ENCODE results near the gene FUNDC1.
"Not testable (repeated sequence)": the region's sequence is repeated elsewhere in the genome, so short reads cannot be mapped to it uniquely, and the experiment has no call there.

Gene FUNDC1

GRCh38 chrX:44542567-44543325 lies at the start of gene FUNDC1:
Gene FUNDC1 (minus strand): TSS chrX:44542859. CDS start chrX:44542832, 27 bp downstream.
- Mint-ChIP-seq H3K4me3 (peak within 1 kb of the TSS; percentile 91 to 93), H3K4me1 (peaks cover 10 to 18% of the 10 kb centered on the region in 2 donors), H3K27me3 (no peaks in the 10 kb centered on the region), H3K27ac (peak within 1 kb of the TSS; percentile 89), H3K9me3 (no peaks in the 10 kb centered on the region), H3K36me3 (peaks cover 0 to 12% of the 10 kb centered on the region in 2 donors)
- DNase-seq (peak; percentile 96), ATAC-seq (replicated peaks) (peak; percentile 96 to 98)

GRCh38 chrX:44585866-44586265 lies 43.2 kb upstream of the FUNDC1 start:
- Mint-ChIP-seq H3K4me3 (no peak overlapping the region), H3K9me3 (peaks cover 0 to 5% of the 10 kb centered on the region in 2 donors), H3K27ac (no peak overlapping the region), H3K36me3 (no peaks in the 10 kb centered on the region), H3K4me1 (no peaks in the 10 kb centered on the region), H3K27me3 (peaks cover 0 to 5% of the 10 kb centered on the region in 2 donors)
- no peak for DNase-seq
- no peak for ATAC-seq (replicated peaks)

GRCh38 chrX:44580466-44580865 lies 37.8 kb upstream of the FUNDC1 start:
- Mint-ChIP-seq H3K27ac (no peak overlapping the region), H3K27me3 (peaks cover 0 to 5% of the 10 kb centered on the region in 2 donors), H3K9me3 (peaks cover 0 to 5% of the 10 kb centered on the region in 2 donors), H3K4me1 (no peaks in the 10 kb centered on the region), H3K4me3 (no peak overlapping the region), H3K36me3 (no peaks in the 10 kb centered on the region)
- ATAC-seq (replicated peaks) (no peak), DNase-seq (no peak)

GRCh38 chrX:44572340-44572938 lies 29.8 kb upstream of the FUNDC1 start:
- ATAC-seq (replicated peaks): no peak
- Mint-ChIP-seq H3K9me3 (peaks cover 8 to 10% of the 10 kb centered on the region in 2 donors), H3K27me3 (no peaks in the 10 kb centered on the region), H3K27ac (no peak overlapping the region), H3K4me3 (no peak overlapping the region), H3K4me1 (no peaks in the 10 kb centered on the region), H3K36me3 (peaks cover 2 to 4% of the 10 kb centered on the region in 2 donors)
- DNase-seq: no peak

GRCh38 chrX:44570522-44570921 lies 27.9 kb upstream of the FUNDC1 start:
- no peaks in the 10 kb centered on the region for H3K4me1 Mint-ChIP-seq
- peaks cover 8 to 10% of the 10 kb centered on the region in 2 donors for H3K9me3 Mint-ChIP-seq
- peaks cover 2 to 4% of the 10 kb centered on the region in 2 donors for H3K36me3 Mint-ChIP-seq
- ATAC-seq (replicated peaks) (no peak), DNase-seq (no peak)
- H3K4me3 Mint-ChIP-seq: no peak overlapping the region
- no peak overlapping the region for H3K27ac Mint-ChIP-seq
- peaks cover 0 to 5% of the 10 kb centered on the region in 2 donors for H3K27me3 Mint-ChIP-seq

- DNase-seq (no peak), ATAC-seq (replicated peaks) (no peak)
- Mint-ChIP-seq H3K4me1 (no peaks in the 10 kb centered on the region), H3K27me3 (peaks cover 0 to 5% of the 10 kb centered on the region in 2 donors), H3K36me3 (peaks cover 2 to 4% of the 10 kb centered on the region in 2 donors), H3K9me3 (peaks cover 8 to 10% of the 10 kb centered on the region in 2 donors), H3K4me3 (no peak overlapping the region), H3K27ac (no peak overlapping the region)
These were observed 26.5 kb upstream of the FUNDC1 start for GRCh38 chrX:44569122-44569521.

- H3K4me1 Mint-ChIP-seq: no peaks in the 10 kb centered on the region
- peaks cover 8 to 10% of the 10 kb centered on the region in 2 donors for H3K9me3 Mint-ChIP-seq
- H3K27me3 Mint-ChIP-seq: peaks cover 0 to 5% of the 10 kb centered on the region in 2 donors
- DNase-seq (no peak), ATAC-seq (replicated peaks) (no peak)
- H3K27ac Mint-ChIP-seq: no peak overlapping the region
- no peak overlapping the region for H3K4me3 Mint-ChIP-seq
- H3K36me3 Mint-ChIP-seq: peaks cover 2 to 4% of the 10 kb centered on the region in 2 donors
These were observed 25.5 kb upstream of the FUNDC1 start for GRCh38 chrX:44568196-44568595.

GRCh38 chrX:44561896-44562295 lies 19.2 kb upstream of the FUNDC1 start:
- not testable (repeated sequence) for H3K36me3 Mint-ChIP-seq; DNase-seq; H3K27ac Mint-ChIP-seq; H3K9me3 Mint-ChIP-seq; H3K4me3 Mint-ChIP-seq; H3K4me1 Mint-ChIP-seq; ATAC-seq (replicated peaks)
- H3K27me3 Mint-ChIP-seq: peaks cover 0 to 14% of the 10 kb centered on the region in 2 donors

- peaks cover under 1 to 1% of the 10 kb centered on the region in 2 donors for H3K4me1 Mint-ChIP-seq
- H3K27ac Mint-ChIP-seq: no peak overlapping the region
- DNase-seq (no peak), ATAC-seq (replicated peaks) (no peak)
- no peak overlapping the region for H3K4me3 Mint-ChIP-seq
- H3K36me3 Mint-ChIP-seq: no peaks in the 10 kb centered on the region
- H3K9me3 Mint-ChIP-seq: no peaks in the 10 kb centered on the region
- H3K27me3 Mint-ChIP-seq: peaks cover 0 to 16% of the 10 kb centered on the region in 2 donors
These were observed 7.9 kb upstream of the FUNDC1 start for GRCh38 chrX:44550563-44550962.

- ATAC-seq (replicated peaks); H3K27ac Mint-ChIP-seq; DNase-seq; H3K4me3 Mint-ChIP-seq; H3K36me3 Mint-ChIP-seq; H3K27me3 Mint-ChIP-seq; H3K9me3 Mint-ChIP-seq: not testable (repeated sequence)
- H3K4me1 Mint-ChIP-seq: peaks cover 10 to 13% of the 10 kb centered on the region in 2 donors
These were observed 2.8 kb upstream of the FUNDC1 start for GRCh38 chrX:44545454-44545853.

- peaks cover 10 to 17% of the 10 kb centered on the region in 2 donors for H3K4me1 Mint-ChIP-seq
- no peak overlapping the region for H3K4me3 Mint-ChIP-seq
- DNase-seq (no peak), ATAC-seq (replicated peaks) (no peak)
- H3K9me3 Mint-ChIP-seq: no peaks in the 10 kb centered on the region
- no peaks in the 10 kb centered on the region for H3K27me3 Mint-ChIP-seq
- peaks cover 0 to 7% of the 10 kb centered on the region in 2 donors for H3K36me3 Mint-ChIP-seq
- no peak overlapping the region for H3K27ac Mint-ChIP-seq
These were observed 1.4 kb upstream of the FUNDC1 start for GRCh38 chrX:44544036-44544435.

- H3K4me1 Mint-ChIP-seq: peaks cover 10 to 18% of the 10 kb centered on the region in 2 donors
- H3K36me3 Mint-ChIP-seq: peaks cover 11 to 38% of the 10 kb centered on the region in 2 donors
- H3K9me3 Mint-ChIP-seq: peaks cover 0 to 4% of the 10 kb centered on the region in 2 donors
- H3K27ac Mint-ChIP-seq: no peak overlapping the region
- no peak for DNase-seq
- no peak for ATAC-seq (replicated peaks)
- H3K4me3 Mint-ChIP-seq: no peak overlapping the region
- no peaks in the 10 kb centered on the region for H3K27me3 Mint-ChIP-seq
These were observed 6.5 kb downstream of the FUNDC1 start for GRCh38 chrX:44536198-44536597.

GRCh38 chrX:44529310-44529709 lies 13.3 kb downstream of the FUNDC1 start:
- H3K9me3 Mint-ChIP-seq: no peaks in the 10 kb centered on the region
- peaks cover 0 to 4% of the 10 kb centered on the region in 2 donors for H3K4me1 Mint-ChIP-seq
- H3K27me3 Mint-ChIP-seq: no peaks in the 10 kb centered on the region
- peaks cover 3 to 35% of the 10 kb centered on the region in 2 donors for H3K36me3 Mint-ChIP-seq
- peak overlapping the region; percentile 38 for H3K27ac Mint-ChIP-seq
- H3K4me3 Mint-ChIP-seq: no peak overlapping the region
- ATAC-seq (replicated peaks): no peak
- no peak for DNase-seq

- Mint-ChIP-seq H3K4me3 (no peak overlapping the region), H3K27ac (no peak overlapping the region)
These were observed 28.4 kb downstream of the FUNDC1 start for GRCh38 chrX:44514272-44514671.

GRCh38 chrX:44507292-44507691 lies 35.4 kb downstream of the FUNDC1 start:
- Mint-ChIP-seq H3K27me3 (peaks cover 0 to 4% of the 10 kb centered on the region in 2 donors), H3K9me3 (no peaks in the 10 kb centered on the region), H3K27ac (no peak overlapping the region), H3K4me3 (no peak overlapping the region), H3K36me3 (no peaks in the 10 kb centered on the region), H3K4me1 (peaks cover 0 to 2% of the 10 kb centered on the region in 2 donors)
- DNase-seq: no peak
- peak in 1 of 2 donors; percentile 36 for ATAC-seq (replicated peaks)

More at GRCh38 chrX:44514272-44514671, 28.4 kb downstream of the FUNDC1 start:
- DNase-seq (no peak), ATAC-seq (replicated peaks) (no peak)
- H3K4me1 Mint-ChIP-seq: no peaks in the 10 kb centered on the region
- H3K36me3 Mint-ChIP-seq: peaks cover 0 to 4% of the 10 kb centered on the region in 2 donors
- no peaks in the 10 kb centered on the region for H3K9me3 Mint-ChIP-seq
- peaks cover 0 to 4% of the 10 kb centered on the region in 2 donors for H3K27me3 Mint-ChIP-seq
